Measurements from ENCODE around the gene TMEM250. TPM values are rescaled to one million over a fixed set of nuclear protein-coding genes. Genes with fewer than 3 reads are reported as not detected.
A peak's percentile ranks its signal among the peaks of the same experiment; 100 is the strongest.

Gene TMEM250
- total and polyA plus RNA-seq, 8 donors, result 10.7 to 42.1 (median 16.4) TPM

- intact Hi-C loops (cut with DNase I), result no loop called here
- H3K9me3 ChIP-seq, result no peaks in the 10 kb centered on the region
- peaks cover 0 to 17% of the 10 kb centered on the region in 2 donors for H3K36me3 ChIP-seq
- H3K4me1 ChIP-seq, result peaks cover 22 to 91% of the 10 kb centered on the region in 2 donors
- no peak overlapping the region for H3K4me3 ChIP-seq
- ATAC-seq (peak; percentile 6), DNase-seq (peak in 2 of 4 donors; percentile 26 to 69)
- H3K27ac ChIP-seq, result peak overlapping the region in 1 of 2 donors; percentile 41
- no peaks in the 10 kb centered on the region for H3K27me3 ChIP-seq
- TF ChIP-seq CTCF (IDR thresholded peaks at IDR 0.05), result no peak
Measured at GRCh38 chr9:136086213-136086881, 32.3 kb downstream of the TMEM250 start.

GRCh38 chr9:136085815-136086212 is 32.9 kb downstream of the TMEM250 start:
- Histone ChIP-seq H3K9me3 (no peaks in the 10 kb centered on the region), H3K4me1 (peaks cover 19 to 91% of the 10 kb centered on the region in 2 donors), H3K36me3 (peaks cover 0 to 17% of the 10 kb centered on the region in 2 donors), H3K27ac (peak overlapping the region in 1 of 2 donors; percentile 41), H3K27me3 (no peaks in the 10 kb centered on the region), H3K4me3 (no peak overlapping the region)
- peak; percentile 97 for ATAC-seq
- peak in 2 of 4 donors; percentile 76 to 90 for DNase-seq
- intact Hi-C loops (cut with DNase I), result no loop called here
- no peak for TF ChIP-seq CTCF (IDR thresholded peaks at IDR 0.05)

GRCh38 chr9:136084063-136084944 is 34.4 kb downstream of the TMEM250 start:
- no peaks in the 10 kb centered on the region for H3K9me3 ChIP-seq
- no peak for ATAC-seq
- intact Hi-C loops (cut with DNase I), result no loop called here
- no peak for TF ChIP-seq CTCF (IDR thresholded peaks at IDR 0.05)
- no peak overlapping the region for H3K27ac ChIP-seq
- no peaks in the 10 kb centered on the region for H3K27me3 ChIP-seq
- H3K4me1 ChIP-seq, result peaks cover 17 to 91% of the 10 kb centered on the region in 2 donors
- peaks cover 0 to 17% of the 10 kb centered on the region in 2 donors for H3K36me3 ChIP-seq
- no peak overlapping the region for H3K4me3 ChIP-seq
- peak in 1 of 4 donors; percentile 60 for DNase-seq

DNA sequence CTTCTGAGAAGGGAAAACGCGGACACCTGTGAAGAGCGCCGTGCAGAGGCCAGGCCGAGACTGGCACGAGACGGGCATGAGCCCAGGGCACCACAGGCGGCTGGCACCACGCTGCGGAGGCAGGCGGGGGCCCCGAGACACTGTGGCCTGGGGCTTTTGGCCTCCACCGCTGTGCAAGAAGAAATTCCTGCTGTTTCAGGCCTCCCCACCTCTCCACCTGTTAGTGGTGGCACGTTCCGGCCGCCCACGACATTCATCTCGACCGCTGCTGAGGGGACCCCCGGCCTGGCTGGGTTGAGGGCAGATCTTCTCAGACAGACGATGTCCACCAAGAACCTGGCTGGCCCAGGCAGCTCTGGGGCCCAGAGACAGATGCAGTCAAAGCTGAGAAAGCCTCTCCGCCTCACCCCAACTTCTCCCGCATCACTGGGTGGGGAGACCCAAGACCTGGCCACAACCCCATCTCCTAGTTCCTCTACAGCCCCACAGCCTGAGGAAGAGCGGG is 35.1 kb downstream of the TMEM250 start:
- no peak overlapping the region for H3K27ac ChIP-seq
- H3K4me3 ChIP-seq, result no peak overlapping the region
- H3K9me3 ChIP-seq, result no peaks in the 10 kb centered on the region
- peaks cover 18 to 90% of the 10 kb centered on the region in 2 donors for H3K4me1 ChIP-seq
- DNase-seq, result peak in 1 of 4 donors; percentile 71
- no peak for TF ChIP-seq CTCF (IDR thresholded peaks at IDR 0.05)
- no peaks in the 10 kb centered on the region for H3K27me3 ChIP-seq
- intact Hi-C loops (cut with DNase I), result no loop called here
- H3K36me3 ChIP-seq, result peaks cover 0 to 17% of the 10 kb centered on the region in 2 donors
- no peak for ATAC-seq

Data from left lung (tissue), 10 donors.